GM12878 (cell line): Measurements from ENCODE around the gene DET1. TPM values are rescaled to one million over a fixed set of nuclear protein-coding genes. Genes with fewer than 3 reads are reported as not detected.

Experiments
- ATAC-seq: fragments of 200-7000 bp; cut with Tn5 transposase; 3 replicates; pipeline ENCODE4 v1.9.1; 2020; ENCODE audit warnings: mild to moderate bottlenecking, moderate library complexity
- BruUV-seq: library from RNA; stranded (reverse); fragments of 400-500 nt; replicated peaks from 2 replicates; lab custom pipeline; 2021; lab: Mats Ljungman, UMichigan
- CTCF ChIA-PET: fragments of 300-600 bp; sonication (Branson Sonifier 250); formaldehyde crosslinking; extraction: SDS; loops from one replicate; lab custom pipeline; 2021; ENCODE audit warnings: inconsistent platforms; lab: Yijun Ruan, JAX
- POLR2A ChIA-PET: fragments of 350-600 bp; formaldehyde crosslinking; extraction: SDS; loops from one replicate; lab custom pipeline; 2021; ENCODE audit warnings: inconsistent platforms; lab: Charles Lee
- RAD21 ChIA-PET: fragments of 300-600 bp; sonication (Branson Sonifier 250); formaldehyde crosslinking; loops from one replicate; lab custom pipeline; 2023; ENCODE audit warnings: antibody characterized with exemption; ENCODE audit not compliant: unreplicated experiment; lab: Charles Lee
- SMC1A ChIA-PET: fragments of 300-600 bp; sonication (Branson Sonifier 250); formaldehyde crosslinking; loops from one replicate; lab custom pipeline; 2023; ENCODE audit not compliant: unreplicated experiment, uncharacterized antibody; lab: Charles Lee
- DNase-seq: peaks from one replicate; pipeline ENCODE4 v3.0.0-alpha.2; 2011; ENCODE audit warnings: low read depth, low spot score
- FAIRE-seq: peaks from 3 replicates; lab custom pipeline; 2011; peaks lifted over from hg19 to GRCh38; lab: Jason Lieb, UNC
- H2AFZ ChIP-seq: 2 replicates; pipeline ENCODE4 v1.6.0; 2011; ENCODE audit warnings: low read depth, low read length, control low read depth; ENCODE audit not compliant: control insufficient read depth
- H3K27ac ChIP-seq: 2 replicates; pipeline ENCODE4 v1.5.1; 2011; ENCODE audit warnings: control low read depth; ENCODE audit not compliant: control insufficient read depth, insufficient read depth
- H3K27me3 ChIP-seq, 2 experiments: replicated peaks in 1 of 2; 2 replicates each; pipeline versions ENCODE4 v1.6.0 to v1.6.1; 2011; ENCODE audit warnings: low read length in 1 of 2; ENCODE audit not compliant: control insufficient read depth in 2 of 2, insufficient read depth in 2 of 2
- H3K36me3 ChIP-seq, 2 experiments: 2 replicates each; pipeline ENCODE4 v1.5.1; 2011; ENCODE audit warnings: low read length in 1 of 2; ENCODE audit not compliant: control insufficient read depth in 2 of 2, insufficient read depth in 2 of 2
- H3K4me1 ChIP-seq: 2 replicates; pipeline ENCODE4 v1.6.1; 2011; ENCODE audit warnings: mild to moderate bottlenecking, low read length, moderate library complexity, mixed read lengths; ENCODE audit not compliant: control insufficient read depth, insufficient read depth
- H3K4me2 ChIP-seq: 2 replicates; pipeline ENCODE4 v1.6.0; 2011; ENCODE audit warnings: control low read depth; ENCODE audit not compliant: control insufficient read depth, insufficient read depth
- H3K4me3 ChIP-seq: fragments of 200-600 bp; sonication (generic); 2 replicates; pipeline ENCODE4 v1.5.1; 2016
- H3K79me2 ChIP-seq: 2 replicates; pipeline ENCODE4 v1.6.0; 2011; ENCODE audit warnings: low read length; ENCODE audit not compliant: control insufficient read depth, insufficient read depth
- H3K9ac ChIP-seq: 2 replicates; pipeline ENCODE4 v1.8.0; 2011; ENCODE audit warnings: low read length, control low read depth, mixed read lengths; ENCODE audit not compliant: control insufficient read depth, insufficient read depth
- H3K9me3 ChIP-seq: replicated peaks from 3 replicates; pipeline ENCODE4 v1.5.1; 2011; ENCODE audit warnings: mild to moderate bottlenecking, low read length; ENCODE audit not compliant: control insufficient read depth, insufficient read depth
- H4K20me1 ChIP-seq: 2 replicates; pipeline ENCODE4 v1.6.0; 2011; ENCODE audit not compliant: control insufficient read depth, insufficient read depth
- BCL11A ChIP-seq: IDR thresholded peaks from 2 replicates; pipeline ENCODE4 v1.6.1; 2011; ENCODE audit warnings: low read depth, low read length
- BHLHE40 ChIP-seq, 2 experiments: fragments of 450-650 bp in 1 of 2; IDR thresholded peaks; 2 replicates each; pipeline ENCODE4 v1.6.1; 2011 to 2017; ENCODE audit warnings: low read depth in 2 of 2, borderline replicate concordance in 1 of 2, improper control_type of control experiment in 1 of 2, low read length in 1 of 2, mild to moderate bottlenecking in 1 of 2
- EZH2 ChIP-seq: IDR thresholded peaks from 2 replicates; pipeline ENCODE4 v1.6.1; 2012; ENCODE audit warnings: low read depth, mild to moderate bottlenecking, control low read depth, inconsistent platforms, low read length, borderline replicate concordance; ENCODE audit not compliant: control insufficient read depth
- IKZF1 ChIP-seq: fragments of 450-650 bp; conservative IDR thresholded peaks from 2 replicates; pipeline ENCODE4 v1.6.1; 2017; ENCODE audit warnings: antibody characterized with exemption, mild to moderate bottlenecking
- NBN ChIP-seq: fragments of 450-650 bp; IDR thresholded peaks from 2 replicates; pipeline ENCODE4 v1.6.1; 2016
- NRF1 ChIP-seq: conservative IDR thresholded peaks from 2 replicates; pipeline ENCODE4 v1.6.1; 2011; ENCODE audit warnings: mild to moderate bottlenecking, low read depth, low read length, improper control_type of control experiment
- PML ChIP-seq: IDR thresholded peaks from 2 replicates; pipeline ENCODE4 v1.6.1; 2012; ENCODE audit warnings: low read length, inconsistent platforms
- POU2F2 ChIP-seq: IDR thresholded peaks from 3 replicates; pipeline ENCODE4 v1.6.1; 2011; ENCODE audit warnings: low read depth, mild to moderate bottlenecking, low read length, borderline replicate concordance
- RCOR1 ChIP-seq: conservative IDR thresholded peaks from 2 replicates; pipeline ENCODE4 v1.6.1; 2012; ENCODE audit warnings: low read depth, low read length, improper control_type of control experiment
- SIN3A ChIP-seq: IDR thresholded peaks from 2 replicates; pipeline ENCODE4 v1.6.1; 2012; ENCODE audit warnings: low read depth, low read length, improper control_type of control experiment
- SUPT20H ChIP-seq: IDR thresholded peaks from 2 replicates; pipeline ENCODE4 v1.6.1; 2011; ENCODE audit warnings: low read depth, mild to moderate bottlenecking, low read length, moderate library complexity, borderline replicate concordance; ENCODE audit not compliant: control insufficient read depth
- TCF3 ChIP-seq: IDR thresholded peaks from 2 replicates; pipeline ENCODE4 v1.6.1; 2012; ENCODE audit warnings: low read depth, mild to moderate bottlenecking, low read length, borderline replicate concordance; ENCODE audit not compliant: insufficient read depth
- WGBS: methylation state at CpG from one replicate; pipeline ENCODE4 v1.1.6; 2016; ENCODE audit warnings: low lambda C conversion rate; ENCODE audit not compliant: insufficient replicate concordance, insufficient coverage; ENCODE audit errors: missing lambda C conversion rate; 5-methylcytosine and 5-hydroxymethylcytosine counted together
- in situ Hi-C: fragments of 300-500 bp; cut with MboI; formaldehyde crosslinking; loops from 9 replicates; pipeline ENCODE4 v1.14.3; 2018; ENCODE audit warnings: mixed read lengths
- intact Hi-C: fragments of 100-400 bp; cut with micrococcal nuclease; formaldehyde crosslinking; loops from one replicate; pipeline ENCODE4 v1.14.2; 2022; ENCODE audit not compliant: unreplicated experiment
- polyA plus RNA-seq, 11 experiments: library from polyadenylated mRNA; depleted of rRNA in 4 of 11; unstranded in 6 of 11; stranded (reverse) in 5 of 11; fragments of >200 nt; fragmentation: Nextera tagmentation in 4 of 11; fragmentation: Illumina TruSeq in 1 of 11; extraction: Ambion mirVana in 4 of 11; extraction: Trizol in 1 of 11; gene quantifications; 1 replicate in 1 of 11; 2 replicates in 10 of 11; pipeline versions ENCODE4 v1.2.1 to v1.2.3, GENCODE V29; 2011 to 2016; ENCODE audit warnings: inconsistent platforms in 2 of 11, missing spikeins in 2 of 11, low read depth in 1 of 11
- total RNA-seq, 4 experiments: library from RNA; depleted of rRNA in 3 of 4; stranded (reverse); fragments of >200 nt in 3 of 4; fragmentation: Illumina TruSeq in 1 of 4; extraction: Trizol in 1 of 4; gene quantifications; 2 replicates each; pipeline versions ENCODE4 v1.2.1 to v1.2.3, GENCODE V29; 2013 to 2021
- TF ChIP-seq, protein P1 (sequence below): fragments of 450-650 bp; IDR thresholded peaks from 2 replicates; pipeline ENCODE4 v1.6.1; 2017; ENCODE audit warnings: mild to moderate bottlenecking, moderate library complexity
- TF ChIP-seq, protein P2 (sequence below): fragments of 450-650 bp; conservative IDR thresholded peaks from 2 replicates; pipeline ENCODE4 v1.6.1; 2017; ENCODE audit warnings: mild to moderate bottlenecking, moderate library complexity
- TF ChIP-seq, protein P3 (sequence below): fragments of 450-650 bp; IDR thresholded peaks from 2 replicates; pipeline ENCODE4 v1.6.1; 2017; ENCODE audit warnings: antibody characterized with exemption, mild to moderate bottlenecking, moderate library complexity

DET1 gene
- total and polyA plus RNA-seq, 10 of the 15 experiments (the other 5 are each of a cell fraction or from before 2014, with no cell fraction given) = 0.16 to 2.7 (median 1.4) TPM

DNA sequence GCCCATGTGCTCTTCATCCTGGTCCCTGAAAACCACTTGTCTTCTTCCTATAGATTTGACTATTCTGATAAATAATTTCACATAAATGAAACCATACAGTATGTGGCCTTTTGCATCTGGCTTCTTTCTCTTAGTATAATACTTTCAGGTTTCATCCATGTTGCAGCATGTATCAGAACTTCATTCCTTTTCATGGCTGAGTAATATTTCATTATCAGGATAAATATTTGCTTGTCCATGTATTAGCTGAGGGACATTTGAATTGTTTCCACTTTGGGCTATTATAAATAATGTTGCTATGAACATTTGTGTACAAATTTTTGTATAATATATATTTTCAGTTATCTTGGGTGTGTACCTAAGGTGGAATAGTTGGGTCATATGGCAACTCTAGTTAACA is 44.9 kb upstream of the DET1 start (continued):
- no peak for TF ChIP-seq IKZF1
- no peak for TF ChIP-seq NBN
- no peak for TF ChIP-seq BHLHE40 (IDR thresholded peaks at IDR 0.05; ENCODE audit: borderline replicate concordance in 1 of 2, low read depth in 2 of 2, low read length in 1 of 2)
- no peak for TF ChIP-seq BCL11A
- TF ChIP-seq SUPT20H = no peak
- no peak for TF ChIP-seq NRF1
- no peak for TF ChIP-seq RCOR1

DNA sequence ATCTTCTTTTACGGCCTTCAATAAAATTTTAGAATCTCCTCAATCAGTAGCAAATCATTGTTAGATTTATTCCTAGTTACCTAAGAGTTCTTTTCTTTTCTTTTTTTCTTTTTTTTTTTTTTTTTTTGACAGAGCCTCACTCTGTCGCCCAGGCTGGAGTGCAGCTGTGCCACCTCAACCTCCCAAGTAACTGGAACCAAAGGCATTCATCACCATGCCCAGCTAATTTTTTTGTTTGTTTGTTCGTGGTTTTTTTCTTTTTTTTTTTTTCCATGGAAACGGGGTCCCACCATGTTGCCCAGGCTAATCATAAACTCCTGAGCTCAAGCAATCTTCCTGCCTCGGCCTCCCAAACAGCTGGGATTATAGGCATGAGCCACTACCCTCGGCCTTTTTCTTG is 44.3 kb upstream of the DET1 start:
- ATAC-seq = no peak
- Histone ChIP-seq H3K27ac (no peak overlapping the region), H3K9me3 (no peaks in the 10 kb centered on the region), H3K4me2 (no peak overlapping the region), H3K4me1 (no peaks in the 10 kb centered on the region), H4K20me1 (no peaks in the 10 kb centered on the region), H2AFZ (no peak overlapping the region), H3K36me3 (no peaks in the 10 kb centered on the region), H3K4me3 (no peak overlapping the region), H3K79me2 (no peaks in the 10 kb centered on the region), H3K27me3 (no peaks in the 10 kb centered on the region), H3K9ac (no peak overlapping the region)
- POLR2A ChIA-PET = no interaction called here
- SMC1A ChIA-PET = no interaction called here
- RAD21 ChIA-PET = no interaction called here
- 29% methylated on average over 6 of the region's 6 CpGs for WGBS
- intact Hi-C loops = no loop called here
- BruUV-seq = no TSS peak
- DNase-seq = no peak
- CTCF ChIA-PET = no interaction called here
- in situ Hi-C loops = no loop called here
- no peak for FAIRE-seq
- TF ChIP-seq POU2F2 (no peak), TCF3 (no peak), EZH2 (no peak), PML (no peak), SIN3A (no peak)
- TF ChIP-seq, protein P1, sequence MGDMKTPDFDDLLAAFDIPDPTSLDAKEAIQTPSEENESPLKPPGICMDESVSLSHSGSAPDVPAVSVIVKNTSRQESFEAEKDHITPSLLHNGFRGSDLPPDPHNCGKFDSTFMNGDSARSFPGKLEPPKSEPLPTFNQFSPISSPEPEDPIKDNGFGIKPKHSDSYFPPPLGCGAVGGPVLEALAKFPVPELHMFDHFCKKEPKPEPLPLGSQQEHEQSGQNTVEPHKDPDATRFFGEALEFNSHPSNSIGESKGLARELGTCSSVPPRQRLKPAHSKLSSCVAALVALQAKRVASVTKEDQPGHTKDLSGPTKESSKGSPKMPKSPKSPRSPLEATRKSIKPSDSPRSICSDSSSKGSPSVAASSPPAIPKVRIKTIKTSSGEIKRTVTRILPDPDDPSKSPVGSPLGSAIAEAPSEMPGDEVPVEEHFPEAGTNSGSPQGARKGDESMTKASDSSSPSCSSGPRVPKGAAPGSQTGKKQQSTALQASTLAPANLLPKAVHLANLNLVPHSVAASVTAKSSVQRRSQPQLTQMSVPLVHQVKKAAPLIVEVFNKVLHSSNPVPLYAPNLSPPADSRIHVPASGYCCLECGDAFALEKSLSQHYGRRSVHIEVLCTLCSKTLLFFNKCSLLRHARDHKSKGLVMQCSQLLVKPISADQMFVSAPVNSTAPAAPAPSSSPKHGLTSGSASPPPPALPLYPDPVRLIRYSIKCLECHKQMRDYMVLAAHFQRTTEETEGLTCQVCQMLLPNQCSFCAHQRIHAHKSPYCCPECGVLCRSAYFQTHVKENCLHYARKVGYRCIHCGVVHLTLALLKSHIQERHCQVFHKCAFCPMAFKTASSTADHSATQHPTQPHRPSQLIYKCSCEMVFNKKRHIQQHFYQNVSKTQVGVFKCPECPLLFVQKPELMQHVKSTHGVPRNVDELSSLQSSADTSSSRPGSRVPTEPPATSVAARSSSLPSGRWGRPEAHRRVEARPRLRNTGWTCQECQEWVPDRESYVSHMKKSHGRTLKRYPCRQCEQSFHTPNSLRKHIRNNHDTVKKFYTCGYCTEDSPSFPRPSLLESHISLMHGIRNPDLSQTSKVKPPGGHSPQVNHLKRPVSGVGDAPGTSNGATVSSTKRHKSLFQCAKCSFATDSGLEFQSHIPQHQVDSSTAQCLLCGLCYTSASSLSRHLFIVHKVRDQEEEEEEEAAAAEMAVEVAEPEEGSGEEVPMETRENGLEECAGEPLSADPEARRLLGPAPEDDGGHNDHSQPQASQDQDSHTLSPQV = no peak
- TF ChIP-seq, protein P2, sequence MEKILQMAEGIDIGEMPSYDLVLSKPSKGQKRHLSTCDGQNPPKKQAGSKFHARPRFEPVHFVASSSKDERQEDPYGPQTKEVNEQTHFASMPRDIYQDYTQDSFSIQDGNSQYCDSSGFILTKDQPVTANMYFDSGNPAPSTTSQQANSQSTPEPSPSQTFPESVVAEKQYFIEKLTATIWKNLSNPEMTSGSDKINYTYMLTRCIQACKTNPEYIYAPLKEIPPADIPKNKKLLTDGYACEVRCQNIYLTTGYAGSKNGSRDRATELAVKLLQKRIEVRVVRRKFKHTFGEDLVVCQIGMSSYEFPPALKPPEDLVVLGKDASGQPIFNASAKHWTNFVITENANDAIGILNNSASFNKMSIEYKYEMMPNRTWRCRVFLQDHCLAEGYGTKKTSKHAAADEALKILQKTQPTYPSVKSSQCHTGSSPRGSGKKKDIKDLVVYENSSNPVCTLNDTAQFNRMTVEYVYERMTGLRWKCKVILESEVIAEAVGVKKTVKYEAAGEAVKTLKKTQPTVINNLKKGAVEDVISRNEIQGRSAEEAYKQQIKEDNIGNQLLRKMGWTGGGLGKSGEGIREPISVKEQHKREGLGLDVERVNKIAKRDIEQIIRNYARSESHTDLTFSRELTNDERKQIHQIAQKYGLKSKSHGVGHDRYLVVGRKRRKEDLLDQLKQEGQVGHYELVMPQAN = no peak
- TF ChIP-seq, protein P3, sequence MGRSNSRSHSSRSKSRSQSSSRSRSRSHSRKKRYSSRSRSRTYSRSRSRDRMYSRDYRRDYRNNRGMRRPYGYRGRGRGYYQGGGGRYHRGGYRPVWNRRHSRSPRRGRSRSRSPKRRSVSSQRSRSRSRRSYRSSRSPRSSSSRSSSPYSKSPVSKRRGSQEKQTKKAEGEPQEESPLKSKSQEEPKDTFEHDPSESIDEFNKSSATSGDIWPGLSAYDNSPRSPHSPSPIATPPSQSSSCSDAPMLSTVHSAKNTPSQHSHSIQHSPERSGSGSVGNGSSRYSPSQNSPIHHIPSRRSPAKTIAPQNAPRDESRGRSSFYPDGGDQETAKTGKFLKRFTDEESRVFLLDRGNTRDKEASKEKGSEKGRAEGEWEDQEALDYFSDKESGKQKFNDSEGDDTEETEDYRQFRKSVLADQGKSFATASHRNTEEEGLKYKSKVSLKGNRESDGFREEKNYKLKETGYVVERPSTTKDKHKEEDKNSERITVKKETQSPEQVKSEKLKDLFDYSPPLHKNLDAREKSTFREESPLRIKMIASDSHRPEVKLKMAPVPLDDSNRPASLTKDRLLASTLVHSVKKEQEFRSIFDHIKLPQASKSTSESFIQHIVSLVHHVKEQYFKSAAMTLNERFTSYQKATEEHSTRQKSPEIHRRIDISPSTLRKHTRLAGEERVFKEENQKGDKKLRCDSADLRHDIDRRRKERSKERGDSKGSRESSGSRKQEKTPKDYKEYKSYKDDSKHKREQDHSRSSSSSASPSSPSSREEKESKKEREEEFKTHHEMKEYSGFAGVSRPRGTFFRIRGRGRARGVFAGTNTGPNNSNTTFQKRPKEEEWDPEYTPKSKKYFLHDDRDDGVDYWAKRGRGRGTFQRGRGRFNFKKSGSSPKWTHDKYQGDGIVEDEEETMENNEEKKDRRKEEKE = no peak
